Colon (tissue), 2 donors: ENCODE measurements around the gene XRCC1.
"Not testable (repeated sequence)": the region's sequence is repeated elsewhere in the genome, so short reads cannot be mapped to it uniquely, and the experiment has no call there.

Source experiments
- FAIRE-seq: peaks from 2 replicates; lab custom pipeline; 2012; peaks lifted over from hg19 to GRCh38; lab: Jason Lieb, UNC
- donor health status: control.
- donor health status: control.

Gene XRCC1

GRCh38 chr19:43600326-43600725 lies 25.0 kb upstream of the XRCC1 start:
- not testable (repeated sequence) for FAIRE-seq

- no peak for FAIRE-seq
These were observed 24.4 kb upstream of the XRCC1 start for GRCh38 chr19:43599635-43600295.

DNA sequence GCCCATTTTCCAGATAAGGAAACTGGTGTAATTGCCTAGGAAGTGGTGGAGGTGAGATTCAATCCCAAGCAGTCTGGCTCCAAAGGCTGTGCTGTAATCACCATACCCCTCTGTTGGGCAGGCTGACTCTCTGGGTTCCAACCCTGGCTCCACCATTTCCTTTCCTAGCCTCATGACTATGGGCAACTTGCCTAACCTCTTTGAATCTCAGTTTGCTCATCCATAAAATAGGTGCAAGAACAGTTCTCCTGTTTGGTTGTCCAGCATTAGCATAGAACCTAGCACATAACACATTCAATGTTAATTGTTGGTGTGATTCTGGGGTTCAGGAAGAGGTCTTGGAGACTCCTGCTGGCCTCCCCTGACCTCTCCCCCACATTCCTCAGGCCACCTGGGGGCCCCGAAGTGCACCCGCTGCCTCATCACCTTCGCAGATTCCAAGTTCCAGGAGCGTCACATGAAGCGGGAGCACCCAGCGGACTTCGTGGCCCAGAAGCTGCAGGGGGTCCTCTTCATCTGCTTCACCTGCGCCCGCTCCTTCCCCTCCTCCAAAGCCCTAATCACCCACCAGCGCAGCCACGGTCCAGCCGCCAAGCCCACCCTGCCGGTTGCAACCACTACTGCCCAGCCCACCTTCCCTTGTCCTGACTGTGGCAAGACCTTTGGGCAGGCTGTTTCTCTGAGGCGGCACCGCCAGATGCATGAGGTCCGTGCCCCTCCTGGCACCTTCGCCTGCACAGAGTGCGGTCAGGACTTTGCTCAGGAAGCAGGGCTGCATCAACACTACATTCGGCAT lies 23.3 kb upstream of the XRCC1 start:
- no peak for FAIRE-seq

GRCh38 chr19:43597876-43598275 lies 22.5 kb upstream of the XRCC1 start:
- FAIRE-seq = no peak

- no peak for FAIRE-seq
These were observed 21.6 kb upstream of the XRCC1 start for GRCh38 chr19:43596842-43597461.

- peak; percentile 94 for FAIRE-seq
These were observed 20.9 kb upstream of the XRCC1 start, which contains the start of the genes IRGQ and ZNF576 for GRCh38 chr19:43595999-43596841. TSS of gene IRGQ (minus strand) at chr19:43596134. CDS start at chr19:43595338, 796 bp downstream. TSS of gene ZNF576 (plus strand) at chr19:43596595. CDS start at chr19:43597109, 514 bp downstream.

GRCh38 chr19:43595605-43595998 lies 20.3 kb upstream of the XRCC1 start:
- no peak for FAIRE-seq

GRCh38 chr19:43594710-43595604 lies 19.6 kb upstream of the XRCC1 start:
- no peak for FAIRE-seq

GRCh38 chr19:43594081-43594697 lies 18.9 kb upstream of the XRCC1 start:
- FAIRE-seq = no peak

GRCh38 chr19:43592800-43593350 lies 17.5 kb upstream of the XRCC1 start:
- no peak for FAIRE-seq

DNA sequence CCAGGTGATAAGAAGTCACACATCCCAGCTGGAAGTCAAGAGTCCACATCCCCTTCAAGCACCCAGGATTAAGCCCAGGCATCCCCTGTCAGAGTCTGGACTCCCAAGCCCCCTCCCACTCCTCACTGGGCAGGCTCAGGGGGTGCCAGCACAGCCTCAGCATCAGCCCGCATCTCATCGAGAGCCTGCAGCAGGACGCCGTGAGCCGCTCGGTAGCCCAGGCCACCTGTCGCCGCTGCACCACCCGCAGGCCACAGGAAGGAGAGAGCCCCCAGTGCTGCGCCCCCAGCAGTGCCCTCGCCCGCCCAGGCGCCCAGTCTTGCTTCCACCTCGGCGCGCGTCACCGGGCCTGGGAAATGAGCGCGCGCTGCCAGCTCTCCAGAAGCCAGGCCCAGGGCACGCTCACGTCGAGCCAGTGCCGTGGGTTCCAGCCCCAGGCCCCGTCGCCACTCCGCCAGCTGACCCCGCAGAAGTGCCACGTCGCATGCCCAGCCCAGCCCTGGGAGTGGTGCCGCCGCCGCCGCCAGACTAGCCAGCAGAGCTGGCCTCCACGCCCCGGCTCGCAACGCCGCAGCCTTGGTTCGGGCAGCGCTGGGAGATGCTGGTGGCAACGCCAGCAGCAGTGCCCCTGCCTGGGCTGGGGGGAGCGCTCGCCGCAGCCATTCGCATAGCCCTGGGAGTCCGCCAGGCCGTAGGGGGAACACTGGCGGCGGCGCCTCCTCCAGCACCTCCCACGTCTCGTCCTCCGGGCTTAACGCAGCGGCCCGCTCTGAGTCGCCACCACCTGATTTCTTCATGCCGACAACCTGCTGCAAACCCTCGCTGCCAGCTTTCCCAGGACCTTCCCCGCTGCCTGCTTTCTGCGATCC lies 16.8 kb upstream of the XRCC1 start:
- no peak for FAIRE-seq

DNA sequence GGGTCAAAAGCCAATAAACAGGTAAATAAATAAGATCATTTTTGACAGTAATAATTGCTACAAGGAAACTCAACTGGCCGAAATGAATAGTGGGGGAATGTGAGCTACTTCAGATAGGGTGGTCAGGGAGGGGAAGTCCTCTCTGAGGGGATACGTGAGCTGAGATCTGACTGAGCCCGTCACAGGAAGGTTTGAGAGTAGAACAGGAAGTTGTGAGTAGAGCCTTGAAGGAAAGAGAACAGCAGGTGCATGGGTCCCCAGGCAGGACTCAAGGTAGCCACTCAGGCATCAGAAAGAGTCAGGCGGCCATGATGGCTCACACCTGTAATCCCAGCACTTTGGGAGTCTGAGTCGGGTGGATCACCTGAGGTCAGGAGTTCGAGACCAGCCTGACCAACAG lies 14.4 kb upstream of the XRCC1 start:
- no peak for FAIRE-seq

DNA sequence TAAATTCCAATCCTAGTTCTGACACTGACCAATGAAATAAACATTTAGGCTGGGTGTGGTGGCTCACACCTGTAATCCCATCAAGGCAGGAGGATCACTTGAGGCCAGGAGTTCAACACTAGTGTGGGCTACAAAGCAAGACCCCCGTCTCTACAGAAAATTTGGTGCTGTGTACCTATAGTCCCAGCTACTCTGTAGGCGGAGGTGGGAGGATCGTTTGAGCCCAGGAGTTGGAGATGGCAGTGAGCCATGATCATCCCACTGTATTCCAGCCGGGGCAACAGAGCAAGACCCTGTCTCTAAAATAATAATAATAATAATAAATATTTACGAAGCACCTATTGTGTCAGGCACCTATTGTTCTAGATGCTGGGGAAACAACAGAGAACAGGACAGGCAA lies 13.9 kb upstream of the XRCC1 start:
- FAIRE-seq = no peak

DNA sequence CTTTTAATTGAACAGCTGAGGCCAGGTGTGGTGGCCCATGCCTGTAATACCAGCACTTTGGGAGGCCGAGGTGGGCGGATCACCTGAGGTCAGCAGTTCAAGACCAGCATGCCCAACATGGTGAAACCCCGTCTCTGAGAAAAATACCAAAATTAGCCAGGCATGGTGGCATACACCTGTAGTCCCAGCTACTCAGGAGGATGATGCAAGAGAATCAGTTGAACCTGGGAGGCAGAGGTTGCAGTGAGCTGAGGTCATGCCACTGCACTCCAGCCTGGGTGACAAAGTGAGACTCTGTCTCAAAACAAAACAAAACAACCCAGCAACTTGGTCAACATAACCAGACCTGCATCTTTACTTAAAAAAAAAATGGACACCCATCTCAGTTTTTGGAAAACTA lies 11.7 kb upstream of the XRCC1 start:
- not testable (repeated sequence) for FAIRE-seq

- no peak for FAIRE-seq
These were observed 11.0 kb upstream of the XRCC1 start for GRCh38 chr19:43586346-43586745.

DNA sequence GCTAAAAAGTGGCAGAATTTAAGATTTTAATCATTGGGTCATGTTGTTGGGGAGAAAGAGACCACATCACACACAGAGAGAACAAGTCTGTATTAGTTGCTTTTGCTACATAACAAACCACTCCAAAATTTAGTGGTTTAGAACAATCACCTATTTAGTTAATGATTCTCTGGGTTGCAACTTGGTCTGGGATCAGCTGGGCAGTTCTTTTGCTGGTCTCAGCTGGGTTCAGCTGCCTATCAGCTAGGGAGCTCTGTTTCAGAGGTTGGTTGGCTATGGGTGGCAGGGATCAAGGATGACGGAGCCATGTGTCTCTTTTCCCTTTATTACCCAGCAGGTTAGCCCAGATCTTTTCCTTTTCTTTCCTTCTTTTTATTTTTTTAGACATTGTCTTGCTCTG lies 9.2 kb upstream of the XRCC1 start:
- FAIRE-seq = no peak

DNA sequence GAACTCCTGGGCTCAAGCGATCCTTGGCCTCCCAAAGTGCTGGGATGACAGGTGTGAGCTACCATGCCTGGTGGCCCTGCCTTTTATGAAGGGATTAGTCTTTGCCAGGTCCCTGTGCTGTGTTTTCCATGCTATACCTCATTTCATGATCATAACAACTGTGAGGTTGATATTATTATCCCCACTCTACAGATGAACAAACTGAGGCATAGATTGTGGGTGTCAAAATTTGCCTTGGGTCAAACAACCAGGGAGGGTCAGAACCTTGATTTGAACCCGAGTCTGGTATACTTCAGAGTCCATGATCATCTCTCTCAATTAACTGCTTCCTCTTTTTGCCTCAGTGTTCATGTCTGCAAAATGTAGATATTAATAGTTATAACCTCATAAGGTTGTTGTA lies 7.2 kb upstream of the XRCC1 start:
- no peak for FAIRE-seq

DNA sequence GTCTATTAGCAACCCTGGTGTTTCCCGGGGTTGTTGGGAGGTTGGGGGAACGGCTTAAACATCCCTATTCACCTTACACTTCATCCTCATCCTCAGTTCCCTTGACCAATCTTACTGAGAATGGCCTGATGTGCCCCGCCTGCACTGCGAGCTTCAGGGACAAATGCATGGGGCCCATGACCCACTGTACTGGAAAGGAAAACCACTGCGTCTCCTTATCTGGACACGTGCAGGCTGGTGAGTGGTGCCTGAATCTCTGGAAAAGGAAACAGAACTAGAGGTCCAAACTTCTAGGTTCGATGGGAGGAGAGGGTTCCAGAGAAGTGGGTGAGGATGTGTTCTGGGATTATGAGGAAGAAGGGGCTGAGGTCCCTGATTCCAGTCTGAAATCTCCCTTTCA lies 6.1 kb upstream of the XRCC1 start:
- FAIRE-seq = no peak

DNA sequence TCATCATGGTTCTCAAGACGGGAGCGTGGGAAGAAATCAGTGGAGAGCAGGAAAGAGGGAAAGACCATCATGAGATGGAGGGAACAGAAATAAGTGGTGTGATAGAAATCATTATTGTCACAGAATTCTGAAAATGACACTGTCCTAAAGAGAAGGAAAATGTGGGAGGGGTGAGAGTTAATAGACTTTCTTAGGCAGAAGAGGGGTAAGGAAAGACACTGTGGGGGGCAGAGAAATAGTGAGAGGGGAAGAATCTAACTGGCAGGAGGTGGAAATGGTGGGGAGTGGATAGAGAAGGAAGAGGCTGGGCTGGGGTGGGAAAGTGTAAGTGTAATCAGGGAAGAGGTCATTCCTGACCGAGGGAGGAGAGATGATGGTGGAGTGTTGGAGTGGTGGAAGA lies 3.5 kb upstream of the XRCC1 start:
- FAIRE-seq = no peak
